ENCODE measurements around the gene TFEB. TPM values are rescaled to one million over a fixed set of nuclear protein-coding genes. Genes with fewer than 3 reads are reported as not detected.

The TFEB gene
- total and polyA plus RNA-seq, 8 donors = 7.6 to 37.0 (median 9.8) TPM

- Histone ChIP-seq H3K36me3 (peaks cover 0 to 42% of the 10 kb centered on the region in 2 donors), H3K4me1 (peaks cover 0 to 3% of the 10 kb centered on the region in 2 donors), H3K4me3 (no peak overlapping the region), H3K9me3 (no peaks in the 10 kb centered on the region), H3K27me3 (no peaks in the 10 kb centered on the region), H3K27ac (no peak overlapping the region)
- DNase-seq (peak in 1 of 4 donors; percentile 5), ATAC-seq (no peak)
- intact Hi-C loops (cut with DNase I) = no loop called here
- TF ChIP-seq, protein P1, sequence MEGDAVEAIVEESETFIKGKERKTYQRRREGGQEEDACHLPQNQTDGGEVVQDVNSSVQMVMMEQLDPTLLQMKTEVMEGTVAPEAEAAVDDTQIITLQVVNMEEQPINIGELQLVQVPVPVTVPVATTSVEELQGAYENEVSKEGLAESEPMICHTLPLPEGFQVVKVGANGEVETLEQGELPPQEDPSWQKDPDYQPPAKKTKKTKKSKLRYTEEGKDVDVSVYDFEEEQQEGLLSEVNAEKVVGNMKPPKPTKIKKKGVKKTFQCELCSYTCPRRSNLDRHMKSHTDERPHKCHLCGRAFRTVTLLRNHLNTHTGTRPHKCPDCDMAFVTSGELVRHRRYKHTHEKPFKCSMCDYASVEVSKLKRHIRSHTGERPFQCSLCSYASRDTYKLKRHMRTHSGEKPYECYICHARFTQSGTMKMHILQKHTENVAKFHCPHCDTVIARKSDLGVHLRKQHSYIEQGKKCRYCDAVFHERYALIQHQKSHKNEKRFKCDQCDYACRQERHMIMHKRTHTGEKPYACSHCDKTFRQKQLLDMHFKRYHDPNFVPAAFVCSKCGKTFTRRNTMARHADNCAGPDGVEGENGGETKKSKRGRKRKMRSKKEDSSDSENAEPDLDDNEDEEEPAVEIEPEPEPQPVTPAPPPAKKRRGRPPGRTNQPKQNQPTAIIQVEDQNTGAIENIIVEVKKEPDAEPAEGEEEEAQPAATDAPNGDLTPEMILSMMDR (IDR thresholded peaks at IDR 0.05) = no peak
These were observed 43.2 kb downstream of the TFEB start for GRCh38 chr6:41692080-41692675.

- ATAC-seq (no peak), DNase-seq (peak in 1 of 4 donors; percentile 2)
- Histone ChIP-seq H3K9me3 (no peaks in the 10 kb centered on the region), H3K4me3 (no peak overlapping the region), H3K27me3 (no peaks in the 10 kb centered on the region), H3K36me3 (peaks cover 0 to 49% of the 10 kb centered on the region in 2 donors), H3K4me1 (peaks cover 0 to 3% of the 10 kb centered on the region in 2 donors), H3K27ac (no peak overlapping the region)
- intact Hi-C loops (cut with DNase I) = no loop called here
- TF ChIP-seq, protein P1 (IDR thresholded peaks at IDR 0.05) = no peak
These were observed 43.9 kb downstream of the TFEB start for GRCh38 chr6:41691426-41692079.

DNA sequence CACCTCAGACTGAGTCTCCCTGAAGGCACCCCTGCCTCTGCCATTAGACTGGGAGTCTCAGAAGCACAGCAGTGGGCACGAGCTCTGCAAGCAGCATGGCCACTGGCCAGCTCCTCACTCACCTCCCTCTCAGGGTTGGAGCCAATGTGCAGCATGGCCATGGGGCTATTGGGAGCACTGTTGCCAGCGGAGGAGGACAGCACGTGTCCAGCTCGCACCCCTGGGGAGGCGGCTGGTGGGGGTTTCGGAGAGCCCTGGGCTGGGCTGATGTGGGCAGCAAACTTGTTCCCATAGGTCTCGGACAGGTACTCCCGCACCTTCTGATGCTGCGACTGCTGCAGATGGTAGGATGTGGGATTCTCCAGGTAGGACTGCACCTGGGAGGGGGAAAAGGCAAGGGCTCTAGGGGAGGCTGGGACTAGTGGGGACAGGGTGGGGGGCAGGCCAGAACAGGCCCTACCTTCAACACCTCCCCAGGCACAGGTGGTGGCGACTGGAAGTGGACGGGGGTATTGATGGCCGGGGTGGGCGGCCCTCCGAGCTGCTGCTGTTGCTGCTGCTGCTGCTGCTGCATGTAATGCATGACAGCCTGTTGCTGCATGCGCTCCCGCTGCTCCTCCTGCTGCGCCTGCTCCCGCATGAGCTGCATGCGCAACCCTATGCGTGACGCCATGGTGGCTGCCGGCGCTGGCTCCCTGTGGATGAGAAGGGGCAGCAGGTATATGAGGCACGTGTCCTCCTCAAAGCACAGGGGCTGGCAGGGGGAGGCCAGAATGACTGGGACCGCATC is 44.7 kb downstream of the TFEB start:
- no peak overlapping the region for H3K27ac ChIP-seq
- intact Hi-C loops (cut with DNase I) = no loop called here
- TF ChIP-seq, protein P1 (IDR thresholded peaks at IDR 0.05) = no peak
- no peaks in the 10 kb centered on the region for H3K27me3 ChIP-seq
- ATAC-seq (no peak), DNase-seq (peak in 1 of 4 donors; percentile 27)
- H3K9me3 ChIP-seq = no peaks in the 10 kb centered on the region
- H3K4me3 ChIP-seq = no peak overlapping the region
- peaks cover 0 to 57% of the 10 kb centered on the region in 2 donors for H3K36me3 ChIP-seq
- peaks cover 0 to 3% of the 10 kb centered on the region in 2 donors for H3K4me1 ChIP-seq

DNA sequence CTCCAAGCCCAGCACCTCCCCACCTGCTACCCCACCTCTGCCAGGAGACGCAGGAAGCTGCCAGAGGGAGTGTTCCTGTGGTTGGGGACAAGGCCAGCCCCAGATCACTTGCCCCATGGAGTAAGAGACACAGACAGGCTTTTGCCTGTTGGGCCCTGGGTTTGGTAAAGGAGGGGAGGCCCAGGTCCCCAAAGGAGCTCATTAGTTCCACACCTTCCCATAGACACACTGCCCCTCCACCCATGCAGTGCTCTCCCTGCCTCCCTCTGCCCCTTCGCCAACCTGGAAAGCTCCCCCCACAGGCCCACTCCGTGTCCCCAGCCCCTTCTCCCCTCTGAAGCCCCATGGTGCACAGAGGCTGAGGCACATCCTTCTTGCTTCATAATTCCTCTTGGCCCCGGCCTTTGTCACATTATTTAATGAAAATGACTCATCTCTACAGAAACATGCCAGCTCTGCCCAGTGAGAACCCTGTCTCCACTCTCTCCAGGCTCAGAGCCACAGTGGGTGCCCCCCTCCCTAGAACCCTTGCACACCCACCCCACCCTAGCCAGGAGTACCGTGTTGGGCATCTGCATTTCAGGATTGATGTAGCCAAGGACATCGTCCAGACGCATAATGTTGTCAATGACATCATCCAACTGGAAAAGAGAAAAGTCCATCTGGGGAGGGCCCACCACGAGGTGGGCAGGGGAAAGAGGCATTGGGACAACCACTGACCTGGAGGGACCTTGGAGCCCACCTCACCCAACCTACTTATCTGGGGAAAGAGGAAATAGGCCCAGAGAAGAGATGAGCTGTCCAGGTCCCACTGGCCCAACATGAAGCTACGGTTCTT is 46.0 kb downstream of the TFEB start:
- H3K4me3 ChIP-seq = no peak overlapping the region
- ATAC-seq (no peak), DNase-seq (peak in 1 of 4 donors; percentile 19)
- H3K27ac ChIP-seq = no peak overlapping the region
- H3K4me1 ChIP-seq = peaks cover 0 to 3% of the 10 kb centered on the region in 2 donors
- H3K36me3 ChIP-seq = peaks cover 0 to 70% of the 10 kb centered on the region in 2 donors
- H3K9me3 ChIP-seq = no peaks in the 10 kb centered on the region
- H3K27me3 ChIP-seq = no peaks in the 10 kb centered on the region
- intact Hi-C loops (cut with DNase I) = no loop called here
- TF ChIP-seq, protein P1 (IDR thresholded peaks at IDR 0.05) = no peak

Measured in left lung (tissue), 10 donors.